WERI-Rb-1 (cell line): ENCODE measurements around the gene GDF7.

ENCODE experiments used
- DNase-seq: peaks from one replicate; pipeline ENCODE4 v3.0.0-alpha.2; 2020
- H3K27ac ChIP-seq: fragments of 250-450 bp; sonication (Bioruptor Pico); 2 replicates; pipeline ENCODE4 v1.5.1; 2020; ENCODE audit warnings: mild to moderate bottlenecking, moderate library complexity
- H3K27me3 ChIP-seq: fragments of 250-450 bp; sonication (Bioruptor Pico); 2 replicates; pipeline ENCODE4 v1.5.1; 2021; ENCODE audit warnings: mild to moderate bottlenecking, low read depth, moderate library complexity; ENCODE audit not compliant: insufficient read depth, severe bottlenecking
- H3K36me3 ChIP-seq: fragments of 250-450 bp; sonication (Bioruptor Pico); 2 replicates; pipeline ENCODE4 v1.5.1; 2020; ENCODE audit warnings: mild to moderate bottlenecking, moderate library complexity
- H3K4me3 ChIP-seq: 2 replicates; pipeline ENCODE4 v1.5.1; 2011; ENCODE audit warnings: low read depth, mild to moderate bottlenecking, control low read depth, low read length
- H3K9me3 ChIP-seq: fragments of 250-450 bp; sonication (Bioruptor Pico); 2 replicates; pipeline ENCODE4 v1.5.1; 2021; ENCODE audit warnings: mild to moderate bottlenecking, moderate library complexity; ENCODE audit not compliant: severe bottlenecking
- TF ChIP-seq, protein P1 (sequence below): IDR thresholded peaks from 2 replicates; pipeline ENCODE4 v1.5.1; 2011; ENCODE audit warnings: low read depth, mild to moderate bottlenecking, control low read depth, inconsistent platforms, low read length

The GDF7 gene

DNA sequence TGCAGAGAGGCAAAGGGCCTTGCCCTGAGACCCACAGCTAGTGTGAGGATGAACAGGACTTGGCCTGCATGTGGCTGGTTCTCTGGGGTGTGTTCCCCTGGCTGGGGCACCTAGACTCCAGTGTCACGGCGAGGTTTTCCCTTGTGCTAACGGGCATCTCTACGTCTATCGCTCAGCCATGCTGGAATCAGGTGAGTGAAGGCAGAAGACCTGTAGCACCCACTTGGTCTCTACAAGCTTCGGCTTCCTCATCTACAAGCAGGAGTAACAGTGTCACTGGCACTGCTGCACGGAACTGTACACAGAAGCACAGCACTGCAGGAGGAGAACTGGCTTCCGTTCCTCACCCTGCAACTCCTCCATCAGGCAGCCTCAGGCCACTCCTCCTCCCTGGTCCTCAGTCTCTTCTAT lies 46.7 kb upstream of the GDF7 start:
- H3K27me3 ChIP-seq: no peaks in the 10 kb centered on the region
- TF ChIP-seq, protein P1, sequence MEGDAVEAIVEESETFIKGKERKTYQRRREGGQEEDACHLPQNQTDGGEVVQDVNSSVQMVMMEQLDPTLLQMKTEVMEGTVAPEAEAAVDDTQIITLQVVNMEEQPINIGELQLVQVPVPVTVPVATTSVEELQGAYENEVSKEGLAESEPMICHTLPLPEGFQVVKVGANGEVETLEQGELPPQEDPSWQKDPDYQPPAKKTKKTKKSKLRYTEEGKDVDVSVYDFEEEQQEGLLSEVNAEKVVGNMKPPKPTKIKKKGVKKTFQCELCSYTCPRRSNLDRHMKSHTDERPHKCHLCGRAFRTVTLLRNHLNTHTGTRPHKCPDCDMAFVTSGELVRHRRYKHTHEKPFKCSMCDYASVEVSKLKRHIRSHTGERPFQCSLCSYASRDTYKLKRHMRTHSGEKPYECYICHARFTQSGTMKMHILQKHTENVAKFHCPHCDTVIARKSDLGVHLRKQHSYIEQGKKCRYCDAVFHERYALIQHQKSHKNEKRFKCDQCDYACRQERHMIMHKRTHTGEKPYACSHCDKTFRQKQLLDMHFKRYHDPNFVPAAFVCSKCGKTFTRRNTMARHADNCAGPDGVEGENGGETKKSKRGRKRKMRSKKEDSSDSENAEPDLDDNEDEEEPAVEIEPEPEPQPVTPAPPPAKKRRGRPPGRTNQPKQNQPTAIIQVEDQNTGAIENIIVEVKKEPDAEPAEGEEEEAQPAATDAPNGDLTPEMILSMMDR: no peak
- no peaks in the 10 kb centered on the region for H3K36me3 ChIP-seq
- no peak overlapping the region for H3K4me3 ChIP-seq
- DNase-seq: peak; percentile 8
- peak overlapping the region; percentile 74 for H3K27ac ChIP-seq
- no peaks in the 10 kb centered on the region for H3K9me3 ChIP-seq

GRCh38 chr2:20620696-20621365 lies 46.1 kb upstream of the GDF7 start:
- Histone ChIP-seq H3K9me3 (no peaks in the 10 kb centered on the region), H3K4me3 (no peak overlapping the region), H3K27ac (peak overlapping the region; percentile 74), H3K27me3 (no peaks in the 10 kb centered on the region), H3K36me3 (no peaks in the 10 kb centered on the region)
- TF ChIP-seq, protein P1: no peak
- no peak for DNase-seq

DNA sequence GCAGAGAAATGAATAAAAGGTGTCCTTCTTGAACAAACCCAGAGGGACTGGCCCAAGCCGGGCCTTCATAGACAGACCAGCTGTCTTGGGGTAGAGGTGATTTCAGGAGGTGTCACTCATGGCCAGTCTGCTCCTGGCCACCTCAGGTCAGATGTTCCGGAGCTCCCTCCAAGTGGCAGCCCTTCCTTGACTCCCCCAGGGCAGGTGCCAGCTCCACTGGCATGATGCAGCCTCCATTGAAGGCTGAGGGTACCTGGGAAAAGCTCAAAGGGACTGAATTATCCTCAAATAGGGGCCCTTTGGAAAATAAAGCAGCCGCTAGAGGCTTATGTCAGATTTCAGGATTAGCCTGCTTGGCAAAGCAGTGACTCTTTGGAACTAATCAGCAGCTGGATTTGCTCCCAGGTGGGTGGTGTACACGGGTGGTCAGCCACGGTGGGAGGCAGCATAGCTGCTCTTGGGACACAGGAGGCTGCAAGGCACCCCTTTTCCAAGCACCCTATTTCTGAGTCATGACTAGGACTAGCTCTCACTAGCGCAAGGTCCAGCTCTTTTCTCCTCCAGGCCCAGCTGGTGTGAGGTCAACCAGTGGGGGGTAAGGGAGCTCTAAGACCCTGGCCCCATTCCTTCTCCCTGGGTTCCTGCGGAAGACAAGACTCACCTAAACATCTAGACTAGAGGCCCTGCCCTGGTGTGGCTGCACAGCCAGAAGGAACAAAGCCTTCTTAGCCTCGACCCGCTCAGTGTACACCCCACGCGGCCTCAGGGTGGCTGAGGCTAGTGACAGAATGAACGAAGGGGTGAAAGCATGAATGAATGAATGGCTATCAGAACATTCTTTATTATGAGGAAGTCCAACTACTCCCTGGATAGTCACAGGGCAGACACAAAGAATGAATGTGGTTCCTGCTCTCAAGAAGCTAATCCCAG lies 45.3 kb upstream of the GDF7 start:
- Histone ChIP-seq H3K27ac (peak overlapping the region; percentile 74), H3K9me3 (no peaks in the 10 kb centered on the region), H3K27me3 (no peaks in the 10 kb centered on the region), H3K4me3 (no peak overlapping the region), H3K36me3 (no peaks in the 10 kb centered on the region)
- TF ChIP-seq, protein P1: 0 out of 2 replicates have a peak, but pooled peaks have one; percentile 1
- peak; percentile 64 for DNase-seq

DNA sequence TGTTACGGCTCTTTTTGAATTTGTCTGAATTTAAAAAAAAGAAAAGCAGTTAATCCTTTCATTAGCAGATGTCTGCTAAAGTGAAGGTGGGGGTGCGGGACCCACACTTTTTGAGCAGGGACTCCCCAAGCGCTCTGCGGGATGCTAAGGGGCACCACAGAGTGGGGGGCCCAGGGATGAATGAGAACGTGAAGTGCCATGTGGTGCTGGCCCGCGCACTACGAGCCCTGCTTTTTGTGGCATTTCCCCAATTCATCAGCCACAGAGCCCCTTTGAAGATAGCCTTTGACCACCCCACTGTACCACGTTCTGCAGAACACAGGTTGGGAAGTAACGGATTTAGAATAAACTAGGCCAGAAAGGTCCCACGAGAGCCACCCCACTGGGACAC lies 44.7 kb upstream of the GDF7 start:
- Histone ChIP-seq H3K27me3 (no peaks in the 10 kb centered on the region), H3K36me3 (no peaks in the 10 kb centered on the region), H3K27ac (peak overlapping the region; percentile 74), H3K4me3 (no peak overlapping the region), H3K9me3 (no peaks in the 10 kb centered on the region)
- TF ChIP-seq, protein P1: no peak
- DNase-seq: peak; percentile 14

- peak; percentile 92 for DNase-seq
- TF ChIP-seq, protein P1: no peak
These were observed 44.2 kb upstream of the GDF7 start for GRCh38 chr2:20622731-20623130.

More at GRCh38 chr2:20622731-20623130, 44.2 kb upstream of the GDF7 start:
- Histone ChIP-seq H3K27ac (peak overlapping the region; percentile 74), H3K4me3 (no peak overlapping the region), H3K9me3 (no peaks in the 10 kb centered on the region), H3K27me3 (no peaks in the 10 kb centered on the region), H3K36me3 (no peaks in the 10 kb centered on the region)
